ENCODE data around the gene KIF21A. TPM values are rescaled to one million over a fixed set of nuclear protein-coding genes. Genes with fewer than 3 reads are reported as not detected.

KIF21A gene
- total RNA-seq, 1 experiment from 2014 or later, result 22.3 TPM

DNA sequence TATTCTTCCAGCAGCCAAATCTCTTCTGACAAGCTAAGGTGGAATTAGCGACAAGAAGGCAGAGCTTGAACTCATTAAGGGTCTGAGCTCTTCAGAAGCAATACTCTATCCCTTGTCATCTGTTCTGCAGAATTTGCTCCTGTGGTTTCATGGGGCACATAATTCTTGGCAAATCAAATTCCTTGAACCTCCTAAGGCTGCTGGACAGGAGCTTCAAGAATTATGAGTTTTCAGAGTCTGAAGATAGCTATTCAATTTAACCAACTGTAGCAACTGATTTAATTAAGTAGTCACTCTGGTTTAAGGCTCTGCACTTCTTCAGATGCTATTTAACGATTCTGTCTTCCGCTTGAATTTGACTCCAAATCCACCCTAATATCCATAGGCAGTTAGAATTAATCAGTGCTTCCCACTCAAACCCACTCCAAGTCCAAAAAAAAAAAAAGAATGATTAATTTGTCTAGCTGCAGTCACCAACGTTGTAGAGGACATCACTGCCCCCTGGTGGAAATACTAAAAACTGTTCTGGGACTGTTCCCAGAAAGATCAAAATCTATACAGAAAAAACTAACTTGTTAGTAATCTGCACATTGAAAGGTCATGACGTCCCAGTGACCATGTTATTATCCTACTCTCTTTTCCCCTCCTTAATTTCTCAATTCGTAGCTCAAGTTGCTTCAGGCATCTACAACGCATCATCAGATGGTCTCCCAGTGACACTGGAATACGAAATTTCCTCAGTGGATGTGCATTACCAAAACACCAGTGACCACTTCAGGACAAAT lies 169.9 kb downstream of the KIF21A start:
- peak; percentile 46 for DNase-seq (ENCODE audit: low spot score)

DNA sequence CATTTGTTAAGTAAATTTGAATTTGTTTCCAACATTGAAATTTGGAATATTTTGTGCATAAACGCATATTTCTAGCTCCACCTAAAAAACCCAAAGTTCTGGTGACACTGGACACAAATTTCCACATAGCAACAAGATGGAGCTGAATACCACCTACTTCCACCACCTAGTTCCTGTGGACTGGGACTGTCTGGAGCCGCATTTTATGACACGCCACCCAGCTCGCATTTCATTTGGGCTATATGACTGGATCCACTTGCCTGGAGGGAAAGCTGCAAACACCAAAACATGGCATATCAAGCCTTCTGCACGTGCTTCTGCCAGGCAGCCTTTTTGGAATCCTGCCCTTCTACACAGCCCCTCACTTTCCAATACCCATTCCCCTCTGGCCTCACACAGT lies 173.4 kb downstream of the KIF21A start:
- DNase-seq (ENCODE audit: low spot score), result no peak

DNA sequence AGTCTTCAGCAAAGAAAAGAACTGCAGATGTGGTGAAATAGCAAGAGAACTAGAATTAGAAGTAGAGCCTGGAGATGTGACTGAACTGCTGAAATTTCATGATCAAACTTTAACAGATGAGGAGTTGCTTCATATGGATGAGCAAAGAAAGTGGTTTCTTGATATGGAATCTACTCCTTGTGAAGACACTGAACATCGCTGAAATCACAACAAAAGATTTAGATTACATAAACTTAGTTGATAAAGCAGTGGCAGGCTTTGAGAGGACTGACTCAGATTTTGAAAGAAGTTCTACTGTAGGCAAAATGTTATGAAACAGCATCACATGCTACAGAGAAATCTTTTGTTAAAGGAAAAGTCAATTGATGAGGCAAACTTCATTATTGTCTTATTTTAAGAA lies 175.0 kb downstream of the KIF21A start:
- no peak for DNase-seq (ENCODE audit: low spot score)

DNA sequence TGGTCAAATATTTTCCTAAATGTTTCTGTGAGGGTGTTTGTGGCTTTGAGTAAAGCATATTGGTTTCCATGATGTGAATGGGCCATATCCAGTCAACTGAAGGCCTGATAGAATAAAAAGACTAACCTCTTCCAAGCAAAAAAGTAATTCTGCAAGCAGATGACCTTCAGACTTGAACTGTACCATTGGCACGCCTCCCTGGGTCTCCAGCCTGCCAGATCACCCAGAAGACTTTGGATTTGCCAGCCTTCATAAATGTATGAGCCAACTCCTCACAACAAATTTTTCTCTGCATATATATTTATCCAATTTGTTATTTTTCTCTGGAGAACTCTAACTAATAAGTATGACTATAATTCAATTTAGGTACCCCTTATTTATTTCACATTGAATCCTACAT lies 190.3 kb downstream of the KIF21A start:
- DNase-seq (ENCODE audit: low spot score), result no peak

Other genes starting within 250 kb of the KIF21A start
- not detected in 2 replicates for gene ABCD2, start 176.7 kb upstream of the KIF21A start, total RNA-seq (2014; rRNA removed; shearing (Covaris generic))

All from A172 (cell line).